CD14-positive monocyte (primary cell): ENCODE measurements around the gene ADD2. TPM values are rescaled to one million over a fixed set of nuclear protein-coding genes. Genes with fewer than 3 reads are reported as not detected.

Experiments used
- DNase-seq, 3 donors: peaks; one replicate each; pipeline ENCODE4 v3.0.0-alpha.2; 2011 to 2022
- H2AFZ ChIP-seq: 2 replicates; pipeline ENCODE4 v1.6.0; 2012; ENCODE audit warnings: mild to moderate bottlenecking, low read depth, low read length, inconsistent platforms; ENCODE audit not compliant: insufficient read depth, poor library complexity, severe bottlenecking
- H3K27ac ChIP-seq, 2 donors: 1 replicate in 1 of 2; 2 replicates in 1 of 2; pipeline ENCODE4 v1.5.1; 2012 to 2013; ENCODE audit warnings: low read length in 2 of 2, control low read depth in 1 of 2, inconsistent platforms in 1 of 2, low read depth in 1 of 2, mild to moderate bottlenecking in 1 of 2
- H3K27me3 ChIP-seq, 2 donors: one replicate each; pipeline versions ENCODE4 v1.6.0 to v1.6.1; 2011 to 2013; ENCODE audit warnings: low read length in 2 of 2; ENCODE audit not compliant: control insufficient read depth in 2 of 2, insufficient read depth in 2 of 2
- H3K36me3 ChIP-seq, 2 donors: replicated peaks in 1 of 2; 1 replicate in 1 of 2; 2 replicates in 1 of 2; pipeline versions ENCODE4 v1.5.1 to v1.6.1; 2012 to 2013; ENCODE audit warnings: low read length in 2 of 2, control low read depth in 1 of 2, inconsistent platforms in 1 of 2, mild to moderate bottlenecking in 1 of 2; ENCODE audit not compliant: insufficient read depth in 2 of 2, control insufficient read depth in 1 of 2
- H3K4me1 ChIP-seq, 2 donors: 1 replicate in 1 of 2; 2 replicates in 1 of 2; pipeline versions ENCODE4 v1.5.1 to v1.6.1; 2012 to 2013; ENCODE audit warnings: low read length in 2 of 2, control low read depth in 1 of 2, inconsistent platforms in 1 of 2, mild to moderate bottlenecking in 1 of 2, moderate library complexity in 1 of 2; ENCODE audit not compliant: insufficient read depth in 2 of 2, control insufficient read depth in 1 of 2
- H3K4me2 ChIP-seq: replicated peaks from 2 replicates; pipeline ENCODE3; 2012; ENCODE audit warnings: low read length, moderate library complexity, mild to moderate bottlenecking; ENCODE audit not compliant: poor library complexity, severe bottlenecking; ENCODE audit errors: extremely low read depth
- H3K4me3 ChIP-seq, 3 experiments: fragments of 200-600 bp in 1 of 3; sonication (generic) in 1 of 3; replicated peaks in 1 of 3; 1 replicate in 2 of 3; 2 replicates in 1 of 3; pipeline ENCODE4 v1.5.1; 2011 to 2013; ENCODE audit warnings: low read length in 3 of 3, mild to moderate bottlenecking in 3 of 3, control low read depth in 2 of 3, low read depth in 2 of 3, inconsistent platforms in 1 of 3, moderate library complexity in 1 of 3
- H3K79me2 ChIP-seq: 2 replicates; pipeline ENCODE4 v1.6.0; 2012; ENCODE audit warnings: mild to moderate bottlenecking, control low read depth, inconsistent platforms, low read length, moderate library complexity; ENCODE audit not compliant: insufficient read depth
- H3K9ac ChIP-seq: 2 replicates; pipeline ENCODE4 v1.6.0; 2017; ENCODE audit warnings: low read length, mild to moderate bottlenecking; ENCODE audit not compliant: insufficient read depth, poor library complexity, severe bottlenecking
- H3K9me3 ChIP-seq, 2 donors: replicated peaks in 1 of 2; 1 replicate in 1 of 2; 2 replicates in 1 of 2; pipeline versions ENCODE4 v1.5.1 to v1.6.1; 2012 to 2013; ENCODE audit warnings: low read length in 2 of 2, control low read depth in 1 of 2; ENCODE audit not compliant: control insufficient read depth in 1 of 2, insufficient read depth in 1 of 2
- H4K20me1 ChIP-seq: 2 replicates; pipeline ENCODE4 v1.6.0; 2012; ENCODE audit warnings: mild to moderate bottlenecking, low read length, control low read depth, moderate library complexity; ENCODE audit not compliant: insufficient read depth
- H3K27ac Mint-ChIP-seq, 7 donors: one replicate each; pipeline ENCODE4 v1.8.0; 2020; ENCODE audit warnings: mild to moderate bottlenecking in 7 of 7, mixed read lengths in 7 of 7, moderate library complexity in 6 of 7, inconsistent platforms in 2 of 7
- H3K27me3 Mint-ChIP-seq, 3 donors: one replicate each; pipeline ENCODE4 v1.8.0; 2021 to 2022; ENCODE audit warnings: low read depth in 3 of 3, mild to moderate bottlenecking in 3 of 3, mixed read lengths in 3 of 3, moderate library complexity in 3 of 3, inconsistent platforms in 1 of 3
- H3K36me3 Mint-ChIP-seq, 2 donors: one replicate each; pipeline ENCODE4 v1.8.0; 2020; ENCODE audit warnings: mixed read lengths in 2 of 2, inconsistent platforms in 1 of 2, mild to moderate bottlenecking in 1 of 2
- H3K4me1 Mint-ChIP-seq: one replicate; pipeline ENCODE4 v1.8.0; 2020; ENCODE audit warnings: mild to moderate bottlenecking, mixed read lengths
- H3K4me3 Mint-ChIP-seq, 2 donors: one replicate each; pipeline ENCODE4 v1.8.0; 2020; ENCODE audit warnings: mild to moderate bottlenecking in 2 of 2, mixed read lengths in 2 of 2, moderate library complexity in 1 of 2
- H3K9me3 Mint-ChIP-seq, 7 donors: one replicate each; pipeline ENCODE4 v1.8.0; 2020 to 2022; ENCODE audit warnings: mixed read lengths in 7 of 7, mild to moderate bottlenecking in 6 of 7, moderate library complexity in 6 of 7, inconsistent platforms in 2 of 7
- WGBS: methylation state at CpG from one replicate; pipeline ENCODE4 v1.1.5; 2013; ENCODE audit warnings: missing lambda C conversion rate; ENCODE audit not compliant: insufficient coverage; 5-methylcytosine and 5-hydroxymethylcytosine counted together
- intact Hi-C, 2 donors: fragments of 100-400 bp; cut with micrococcal nuclease; formaldehyde crosslinking; loops; one replicate each; pipeline versions ENCODE4 v1.15.0 to v1.15.1; 2023
- polyA plus RNA-seq, 3 donors: library from polyadenylated mRNA; depleted of rRNA in 1 of 3; unstranded in 2 of 3; stranded (reverse) in 1 of 3; fragments of 300-500 nt in 2 of 3; fragments of >200 nt in 1 of 3; fragmentation: Illumina TruSeq in 2 of 3; gene quantifications; 1 replicate in 2 of 3; 2 replicates in 1 of 3; pipeline ENCODE4 v1.2.3, GENCODE V29; 2012 to 2021
- TF ChIP-seq, protein P1 (sequence below): fragments of 200-600 bp; IDR thresholded peaks from one replicate; pipeline ENCODE4 v1.8.0; 2022; ENCODE audit warnings: antibody characterized with exemption, mild to moderate bottlenecking

ADD2 gene
- polyA plus RNA-seq, 3 donors: 0.18 to 0.56 (median 0.26) TPM

DNA sequence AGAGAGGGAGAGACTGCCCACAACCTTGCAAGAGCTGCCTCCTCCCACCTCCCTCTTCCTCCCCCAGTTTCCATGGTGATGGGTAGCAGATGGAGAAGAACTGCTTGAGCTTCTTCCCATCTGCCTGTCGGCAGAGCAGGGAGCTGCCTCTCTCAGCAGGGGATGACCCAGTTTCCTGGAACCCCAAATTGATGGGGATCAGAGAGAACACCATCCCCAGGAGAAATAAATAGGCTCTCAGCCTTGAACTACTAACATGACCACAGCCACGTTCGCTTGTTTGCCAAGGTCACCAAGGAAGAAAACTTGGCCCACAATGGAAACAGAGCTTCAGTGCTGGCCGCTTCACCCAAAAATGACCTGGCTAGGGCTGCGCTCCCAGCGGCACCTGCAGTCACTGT, 82.2 kb downstream of the ADD2 start:
- H3K36me3 ChIP-seq: no peaks in the 10 kb centered on the region
- Mint-ChIP-seq H3K27ac (no peak overlapping the region), H3K4me3 (no peak overlapping the region), H3K27me3 (peaks cover 0 to 7% (median 0%) of the 10 kb centered on the region in 3 donors), H3K4me1 (peaks cover 13% of the 10 kb centered on the region), H3K36me3 (no peaks in the 10 kb centered on the region), H3K9me3 (no peaks in the 10 kb centered on the region)
- no peak for DNase-seq
- intact Hi-C loops: no loop called here
- no peak overlapping the region for H3K4me3 ChIP-seq
- H3K27ac ChIP-seq: no peak overlapping the region
- H3K79me2 ChIP-seq: no peaks in the 10 kb centered on the region
- no peaks in the 10 kb centered on the region for H3K9me3 ChIP-seq
- no peak overlapping the region for H3K9ac ChIP-seq
- TF ChIP-seq, protein P1, sequence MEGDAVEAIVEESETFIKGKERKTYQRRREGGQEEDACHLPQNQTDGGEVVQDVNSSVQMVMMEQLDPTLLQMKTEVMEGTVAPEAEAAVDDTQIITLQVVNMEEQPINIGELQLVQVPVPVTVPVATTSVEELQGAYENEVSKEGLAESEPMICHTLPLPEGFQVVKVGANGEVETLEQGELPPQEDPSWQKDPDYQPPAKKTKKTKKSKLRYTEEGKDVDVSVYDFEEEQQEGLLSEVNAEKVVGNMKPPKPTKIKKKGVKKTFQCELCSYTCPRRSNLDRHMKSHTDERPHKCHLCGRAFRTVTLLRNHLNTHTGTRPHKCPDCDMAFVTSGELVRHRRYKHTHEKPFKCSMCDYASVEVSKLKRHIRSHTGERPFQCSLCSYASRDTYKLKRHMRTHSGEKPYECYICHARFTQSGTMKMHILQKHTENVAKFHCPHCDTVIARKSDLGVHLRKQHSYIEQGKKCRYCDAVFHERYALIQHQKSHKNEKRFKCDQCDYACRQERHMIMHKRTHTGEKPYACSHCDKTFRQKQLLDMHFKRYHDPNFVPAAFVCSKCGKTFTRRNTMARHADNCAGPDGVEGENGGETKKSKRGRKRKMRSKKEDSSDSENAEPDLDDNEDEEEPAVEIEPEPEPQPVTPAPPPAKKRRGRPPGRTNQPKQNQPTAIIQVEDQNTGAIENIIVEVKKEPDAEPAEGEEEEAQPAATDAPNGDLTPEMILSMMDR: no peak
- H2AFZ ChIP-seq: no peak overlapping the region
- H4K20me1 ChIP-seq: no peaks in the 10 kb centered on the region
- WGBS: 87% methylated on average over 6 of the region's 6 CpGs
- no peak overlapping the region for H3K4me2 ChIP-seq
- H3K27me3 ChIP-seq: no peaks in the 10 kb centered on the region
- peaks cover 7 to 8% of the 10 kb centered on the region in 2 donors for H3K4me1 ChIP-seq

GRCh38 chr2:70684846-70685622, 83.0 kb downstream of the ADD2 start:
- TF ChIP-seq, protein P1: no peak
- Mint-ChIP-seq H3K4me3 (no peak overlapping the region), H3K27me3 (peaks cover 0 to 7% (median 2%) of the 10 kb centered on the region in 3 donors), H3K9me3 (no peaks in the 10 kb centered on the region), H3K4me1 (peaks cover 13% of the 10 kb centered on the region), H3K36me3 (no peaks in the 10 kb centered on the region), H3K27ac (peak overlapping the region in 1 of 7 donors; percentile 54)
- H3K9ac ChIP-seq: no peak overlapping the region
- no peaks in the 10 kb centered on the region for H3K79me2 ChIP-seq
- intact Hi-C loops: no loop called here
- peaks cover 7 to 8% of the 10 kb centered on the region in 2 donors for H3K4me1 ChIP-seq
- H3K36me3 ChIP-seq: no peaks in the 10 kb centered on the region
- H3K27me3 ChIP-seq: no peaks in the 10 kb centered on the region
- DNase-seq: no peak
- no peak overlapping the region for H3K4me3 ChIP-seq
- no peaks in the 10 kb centered on the region for H4K20me1 ChIP-seq
- no peak overlapping the region for H2AFZ ChIP-seq
- no peak overlapping the region for H3K27ac ChIP-seq
- H3K9me3 ChIP-seq: no peaks in the 10 kb centered on the region
- whole genome bisulfite sequencing: 90% methylated on average over 2 of the region's 4 CpGs
- no peak overlapping the region for H3K4me2 ChIP-seq
